HepG2 (cell line): Measurements from ENCODE around the gene CCDC88C. TPM values are rescaled to one million over a fixed set of nuclear protein-coding genes. Genes with fewer than 3 reads are reported as not detected.

ENCODE experiments used
- ARHGAP35 ChIP-seq: sonication (generic); formaldehyde crosslinking; IDR thresholded peaks from 2 replicates; pipeline ENCODE4 v1.9.0; 2022; ENCODE audit warnings: mild to moderate bottlenecking, inconsistent platforms, moderate library complexity, missing genetic modification reagents, borderline replicate concordance
- HES4 ChIP-seq: sonication (generic); formaldehyde crosslinking; IDR thresholded peaks from 2 replicates; pipeline ENCODE4 v1.9.0; 2021; ENCODE audit warnings: mild to moderate bottlenecking, missing genetic modification reagents, borderline replicate concordance
- MED1 ChIP-seq: sonication (generic); formaldehyde crosslinking; IDR thresholded peaks from 2 replicates; pipeline ENCODE4 v1.4.0; 2020; ENCODE audit warnings: missing genetic modification reagents
- MEIS2 ChIP-seq: sonication (generic); formaldehyde crosslinking; IDR thresholded peaks from 2 replicates; pipeline ENCODE4 v1.9.0; 2021; ENCODE audit warnings: mild to moderate bottlenecking, missing genetic modification reagents
- PRMT3 ChIP-seq: sonication (generic); formaldehyde crosslinking; IDR thresholded peaks from 2 replicates; pipeline ENCODE4 v1.8.1; 2022; ENCODE audit warnings: low read depth, mild to moderate bottlenecking, moderate library complexity, missing genetic modification reagents, borderline replicate concordance
- SP4 ChIP-seq: sonication (generic); formaldehyde crosslinking; IDR thresholded peaks from 2 replicates; pipeline ENCODE4 v1.8.1; 2023; ENCODE audit warnings: mild to moderate bottlenecking, missing genetic modification reagents
- ZIK1 ChIP-seq: sonication (generic); formaldehyde crosslinking; IDR thresholded peaks from 2 replicates; pipeline ENCODE4 v1.5.0; 2020; ENCODE audit warnings: mild to moderate bottlenecking, low read depth, missing genetic modification reagents, borderline replicate concordance
- ZNF251 ChIP-seq: sonication (generic); formaldehyde crosslinking; IDR thresholded peaks from 2 replicates; pipeline ENCODE4 v1.9.0; 2021; ENCODE audit warnings: mild to moderate bottlenecking, missing genetic modification reagents
- ZNF605 ChIP-seq: sonication (generic); formaldehyde crosslinking; IDR thresholded peaks from 2 replicates; pipeline ENCODE4 v1.8.0; 2022; ENCODE audit warnings: mild to moderate bottlenecking, missing genetic modification reagents
- ZNF660 ChIP-seq: sonication (generic); formaldehyde crosslinking; IDR thresholded peaks from 2 replicates; pipeline ENCODE4 v1.5.1; 2020; ENCODE audit warnings: mild to moderate bottlenecking, low read depth, missing genetic modification reagents, borderline replicate concordance
- ZNF674 ChIP-seq: sonication (generic); formaldehyde crosslinking; IDR thresholded peaks from 2 replicates; pipeline ENCODE4 v1.5.0; 2020; ENCODE audit warnings: low read depth, mild to moderate bottlenecking, missing genetic modification reagents
- ZNF703 ChIP-seq: sonication (generic); formaldehyde crosslinking; IDR thresholded peaks from 2 replicates; pipeline ENCODE4 v1.5.1; 2020; ENCODE audit warnings: missing genetic modification reagents, mild to moderate bottlenecking, moderate library complexity, borderline replicate concordance
- ZNF782 ChIP-seq: sonication (generic); formaldehyde crosslinking; IDR thresholded peaks from 2 replicates; pipeline ENCODE4 v1.4.0; 2020; ENCODE audit warnings: missing genetic modification reagents, mild to moderate bottlenecking, borderline replicate concordance
- polyA plus RNA-seq, 8 experiments: library from polyadenylated mRNA; depleted of rRNA in 3 of 8; stranded (reverse) in 7 of 8; unstranded in 1 of 8; fragments of >200 nt; fragmentation: Illumina TruSeq in 4 of 8; extraction: Trizol in 4 of 8; gene quantifications; 2 replicates each; pipeline versions ENCODE4 v1.2.1 to v1.2.3, GENCODE V29; 2011 to 2016; ENCODE audit warnings: low read depth in 4 of 8, missing spikeins in 1 of 8, mixed read lengths in 1 of 8; ENCODE audit not compliant: insufficient read depth in 1 of 8
- total RNA-seq, 5 experiments: library from RNA; depleted of rRNA; stranded (reverse); fragments of >200 nt; fragmentation: Illumina TruSeq; extraction: Trizol; gene quantifications; 2 replicates each; pipeline ENCODE4 v1.2.3, GENCODE V29; 2016; ENCODE audit warnings: low read depth in 1 of 5
- TF ChIP-seq, protein P1 (sequence below): sonication (generic); formaldehyde crosslinking; conservative IDR thresholded peaks from 2 replicates; pipeline ENCODE4 v1.8.0; 2022; ENCODE audit warnings: mild to moderate bottlenecking, moderate library complexity, missing genetic modification reagents
- TF ChIP-seq, protein P2 (sequence below): fragments of 450-650 bp; IDR thresholded peaks from 2 replicates; pipeline ENCODE4 v1.6.1; 2016
- TF ChIP-seq, protein P3 (sequence below): sonication (generic); formaldehyde crosslinking; IDR thresholded peaks from 2 replicates; pipeline ENCODE4 v1.5.1; 2020; ENCODE audit warnings: missing genetic modification reagents, mild to moderate bottlenecking, borderline replicate concordance
- TF ChIP-seq, protein P4 (sequence below): sonication (generic); formaldehyde crosslinking; IDR thresholded peaks from 2 replicates; pipeline ENCODE4 v1.4.0; 2020; ENCODE audit warnings: mild to moderate bottlenecking, missing genetic modification reagents

The CCDC88C gene
- total and polyA plus RNA-seq, 2 of the 13 experiments (the other 11 are each of a cell fraction or from before 2014, with no cell fraction given), result 3.6 to 11.7 TPM

DNA sequence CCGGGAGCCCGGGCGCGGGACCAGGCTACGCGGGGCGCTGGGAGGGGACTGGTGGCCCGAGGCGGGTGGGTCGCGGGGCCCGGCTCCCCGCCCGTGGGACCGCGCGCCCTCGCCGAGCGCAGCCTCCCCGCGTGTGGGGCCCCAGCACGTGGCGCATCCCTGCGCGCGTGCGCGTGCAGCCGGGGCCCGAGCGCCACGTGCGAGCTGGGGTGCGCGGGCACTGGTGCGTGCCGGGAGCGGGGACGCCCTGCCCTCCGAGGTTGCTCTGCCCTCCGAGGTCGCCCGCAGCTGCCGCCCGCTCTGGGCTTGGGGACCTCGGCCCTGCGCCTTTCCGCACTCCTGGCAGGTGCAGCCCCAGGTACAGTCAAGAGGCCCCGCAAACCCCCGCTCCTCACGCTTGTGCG is 365 bp upstream of the CCDC88C start (continued):
- TF ChIP-seq, protein P1, sequence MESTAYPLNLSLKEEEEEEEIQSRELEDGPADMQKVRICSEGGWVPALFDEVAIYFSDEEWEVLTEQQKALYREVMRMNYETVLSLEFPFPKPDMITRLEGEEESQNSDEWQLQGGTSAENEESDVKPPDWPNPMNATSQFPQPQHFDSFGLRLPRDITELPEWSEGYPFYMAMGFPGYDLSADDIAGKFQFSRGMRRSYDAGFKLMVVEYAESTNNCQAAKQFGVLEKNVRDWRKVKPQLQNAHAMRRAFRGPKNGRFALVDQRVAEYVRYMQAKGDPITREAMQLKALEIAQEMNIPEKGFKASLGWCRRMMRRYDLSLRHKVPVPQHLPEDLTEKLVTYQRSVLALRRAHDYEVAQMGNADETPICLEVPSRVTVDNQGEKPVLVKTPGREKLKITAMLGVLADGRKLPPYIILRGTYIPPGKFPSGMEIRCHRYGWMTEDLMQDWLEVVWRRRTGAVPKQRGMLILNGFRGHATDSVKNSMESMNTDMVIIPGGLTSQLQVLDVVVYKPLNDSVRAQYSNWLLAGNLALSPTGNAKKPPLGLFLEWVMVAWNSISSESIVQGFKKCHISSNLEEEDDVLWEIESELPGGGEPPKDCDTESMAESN, result peak; percentile 81
- TF ChIP-seq ZNF703 (CRISPR knock-in tag), result 0 out of 2 replicates have a peak, but pooled peaks have one; percentile 6
- no peak for TF ChIP-seq ZNF660 (CRISPR knock-in tag)
- TF ChIP-seq ARHGAP35 (CRISPR knock-in tag), result peak; percentile 41; the same call in 1 of the 2 replicates
- TF ChIP-seq, protein P2, sequence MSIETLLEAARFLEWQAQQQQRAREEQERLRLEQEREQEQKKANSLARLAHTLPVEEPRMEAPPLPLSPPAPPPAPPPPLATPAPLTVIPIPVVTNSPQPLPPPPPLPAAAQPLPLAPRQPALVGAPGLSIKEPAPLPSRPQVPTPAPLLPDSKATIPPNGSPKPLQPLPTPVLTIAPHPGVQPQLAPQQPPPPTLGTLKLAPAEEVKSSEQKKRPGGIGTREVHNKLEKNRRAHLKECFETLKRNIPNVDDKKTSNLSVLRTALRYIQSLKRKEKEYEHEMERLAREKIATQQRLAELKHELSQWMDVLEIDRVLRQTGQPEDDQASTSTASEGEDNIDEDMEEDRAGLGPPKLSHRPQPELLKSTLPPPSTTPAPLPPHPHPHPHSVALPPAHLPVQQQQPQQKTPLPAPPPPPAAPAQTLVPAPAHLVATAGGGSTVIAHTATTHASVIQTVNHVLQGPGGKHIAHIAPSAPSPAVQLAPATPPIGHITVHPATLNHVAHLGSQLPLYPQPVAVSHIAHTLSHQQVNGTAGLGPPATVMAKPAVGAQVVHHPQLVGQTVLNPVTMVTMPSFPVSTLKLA, result peak; percentile 9; the same call in 1 of the 2 replicates
- peak; percentile 75; the same call in 1 of the 2 replicates for TF ChIP-seq MEIS2
- TF ChIP-seq ZNF605 (CRISPR knock-in tag), result no peak
- peak; percentile 95 for TF ChIP-seq ZIK1
- TF ChIP-seq PRMT3 (CRISPR knock-in tag), result peak; percentile 68; the same call in 1 of the 2 replicates
- peak; percentile 98 for TF ChIP-seq ZNF782 (CRISPR knock-in tag)
- TF ChIP-seq HES4 (CRISPR knock-in tag), result peak; percentile 99
- TF ChIP-seq ZNF674, result peak; percentile 98; the same call in 1 of the 2 replicates
- TF ChIP-seq SP4 (CRISPR knock-in tag), result peak; percentile 62; the same call in 1 of the 2 replicates
- TF ChIP-seq, protein P3, sequence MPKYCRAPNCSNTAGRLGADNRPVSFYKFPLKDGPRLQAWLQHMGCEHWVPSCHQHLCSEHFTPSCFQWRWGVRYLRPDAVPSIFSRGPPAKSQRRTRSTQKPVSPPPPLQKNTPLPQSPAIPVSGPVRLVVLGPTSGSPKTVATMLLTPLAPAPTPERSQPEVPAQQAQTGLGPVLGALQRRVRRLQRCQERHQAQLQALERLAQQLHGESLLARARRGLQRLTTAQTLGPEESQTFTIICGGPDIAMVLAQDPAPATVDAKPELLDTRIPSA (CRISPR knock-in tag), result peak; percentile 65; the same call in 1 of the 2 replicates
- peak; percentile 41 for TF ChIP-seq MED1 (CRISPR knock-in tag)
- TF ChIP-seq ZNF251 (CRISPR knock-in tag), result 0 out of 2 replicates have a peak, but pooled peaks have one; percentile 66
- TF ChIP-seq, protein P4, sequence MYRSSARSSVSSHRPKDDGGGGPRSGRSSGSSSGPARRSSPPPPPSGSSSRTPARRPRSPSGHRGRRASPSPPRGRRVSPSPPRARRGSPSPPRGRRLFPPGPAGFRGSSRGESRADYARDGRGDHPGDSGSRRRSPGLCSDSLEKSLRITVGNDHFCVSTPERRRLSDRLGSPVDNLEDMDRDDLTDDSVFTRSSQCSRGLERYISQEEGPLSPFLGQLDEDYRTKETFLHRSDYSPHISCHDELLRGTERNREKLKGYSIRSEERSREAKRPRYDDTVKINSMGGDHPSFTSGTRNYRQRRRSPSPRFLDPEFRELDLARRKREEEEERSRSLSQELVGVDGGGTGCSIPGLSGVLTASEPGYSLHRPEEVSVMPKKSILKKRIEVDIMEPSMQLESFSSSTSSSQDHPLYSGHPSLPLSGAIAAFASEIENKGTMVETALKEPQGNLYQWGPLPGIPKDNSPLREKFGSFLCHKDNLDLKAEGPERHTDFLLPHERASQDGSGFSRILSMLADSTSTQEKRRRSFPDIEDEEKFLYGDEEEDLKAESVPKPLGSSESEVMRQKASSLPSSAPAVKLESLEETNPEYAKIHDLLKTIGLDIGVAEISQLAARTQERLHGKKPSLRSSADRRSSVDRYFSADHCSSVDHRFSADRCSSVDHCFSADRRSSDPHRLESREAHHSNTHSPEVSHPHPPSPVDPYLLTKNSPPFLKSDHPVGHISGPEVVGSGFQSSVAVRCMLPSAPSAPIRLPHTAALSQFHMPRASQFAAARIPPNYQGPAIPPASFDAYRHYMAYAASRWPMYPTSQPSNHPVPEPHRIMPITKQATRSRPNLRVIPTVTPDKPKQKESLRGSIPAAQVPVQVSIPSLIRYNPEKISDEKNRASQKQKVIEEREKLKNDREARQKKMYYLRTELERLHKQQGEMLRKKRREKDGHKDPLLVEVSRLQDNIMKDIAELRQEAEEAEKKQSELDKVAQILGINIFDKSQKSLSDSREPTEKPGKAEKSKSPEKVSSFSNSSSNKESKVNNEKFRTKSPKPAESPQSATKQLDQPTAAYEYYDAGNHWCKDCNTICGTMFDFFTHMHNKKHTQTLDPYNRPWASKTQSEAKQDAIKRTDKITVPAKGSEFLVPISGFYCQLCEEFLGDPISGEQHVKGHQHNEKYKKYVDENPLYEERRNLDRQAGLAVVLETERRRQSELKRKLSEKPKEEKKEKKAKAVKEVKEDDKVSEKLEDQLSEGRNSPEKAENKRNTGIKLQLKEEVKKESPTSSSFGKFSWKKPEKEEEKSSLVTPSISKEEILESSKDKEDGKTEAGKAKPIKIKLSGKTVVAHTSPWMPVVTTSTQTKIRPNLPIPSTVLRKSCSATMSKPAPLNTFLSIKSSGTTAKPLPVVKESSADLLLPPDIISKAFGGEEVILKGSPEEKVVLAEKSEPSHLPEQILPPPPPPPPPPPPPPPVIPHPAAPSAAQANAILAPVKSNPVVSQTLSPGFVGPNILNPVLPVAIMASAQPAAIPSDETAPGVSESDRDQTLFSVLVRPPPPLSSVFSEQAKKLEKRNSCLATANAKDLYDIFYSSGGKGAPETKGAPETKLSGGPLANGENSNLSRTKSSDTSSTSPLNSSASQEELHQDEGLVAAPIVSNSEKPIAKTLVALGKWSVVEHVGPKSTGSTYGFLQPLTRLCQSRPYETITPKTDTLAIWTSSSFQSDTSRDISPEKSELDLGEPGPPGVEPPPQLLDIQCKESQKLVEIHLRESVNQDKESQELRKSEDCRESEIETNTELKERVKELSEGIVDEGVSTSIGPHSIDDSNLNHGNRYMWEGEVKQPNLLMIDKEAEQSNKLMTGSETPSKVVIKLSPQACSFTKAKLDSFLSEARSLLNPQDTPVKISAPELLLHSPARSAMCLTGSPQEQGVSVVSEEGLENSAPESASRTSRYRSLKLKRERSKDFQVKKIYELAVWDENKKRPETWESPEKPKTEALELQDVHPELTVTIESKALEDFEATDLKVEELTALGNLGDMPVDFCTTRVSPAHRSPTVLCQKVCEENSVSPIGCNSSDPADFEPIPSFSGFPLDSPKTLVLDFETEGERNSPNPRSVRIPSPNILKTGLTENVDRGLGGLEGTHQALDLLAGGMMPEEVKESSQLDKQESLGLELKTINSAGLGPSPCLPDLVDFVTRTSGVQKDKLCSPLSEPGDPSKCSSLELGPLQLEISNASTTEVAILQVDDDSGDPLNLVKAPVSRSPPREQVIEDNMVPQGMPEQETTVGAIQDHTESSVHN (CRISPR knock-in tag), result peak; percentile 95; the same call in 1 of the 2 replicates
